Hematopoietic multipotent progenitor cell (in vitro differentiated cells): Measurements from ENCODE around the gene UCN2. TPM values are rescaled to one million over a fixed set of nuclear protein-coding genes. Genes with fewer than 3 reads are reported as not detected.
"Not testable (repeated sequence)": the region's sequence is repeated elsewhere in the genome, so short reads cannot be mapped to it uniquely, and the experiment has no call there.

Experiments
- DNase-seq, 3 donors: peaks; one replicate each; pipeline ENCODE4 v3.0.0-alpha.2; 2011 to 2015; ENCODE audit warnings: low read depth in 2 of 3, low spot score in 2 of 3
- total RNA-seq: library from RNA; depleted of rRNA; stranded (reverse); fragments of >200 nt; gene quantifications from one replicate; pipeline ENCODE4 v1.2.3, GENCODE V29; 2012

The UCN2 gene
- total RNA-seq, 1 donor: under 0.01 TPM

- DNase-seq: peak in 1 of 3 donors; percentile 58
Measured at GRCh38 chr3:48543271-48543866, 20.2 kb downstream of the UCN2 start.

- DNase-seq: no peak
Measured at GRCh38 chr3:48538451-48538850, 25.1 kb downstream of the UCN2 start.

GRCh38 chr3:48536785-48537184 lies 26.8 kb downstream of the UCN2 start:
- no peak for DNase-seq

- no peak for DNase-seq
Measured at GRCh38 chr3:48536116-48536515, 27.5 kb downstream of the UCN2 start.

- no peak for DNase-seq
Measured at GRCh38 chr3:48535578-48535977, 28.0 kb downstream of the UCN2 start.

GRCh38 chr3:48532977-48533337 lies 30.6 kb downstream of the UCN2 start:
- no peak for DNase-seq

GRCh38 chr3:48532271-48532976 lies 31.2 kb downstream of the UCN2 start:
- no peak for DNase-seq

- DNase-seq: not testable (repeated sequence)
Measured at GRCh38 chr3:48530701-48531100, 32.9 kb downstream of the UCN2 start.

GRCh38 chr3:48528754-48529153 lies 34.8 kb downstream of the UCN2 start:
- DNase-seq: no peak

GRCh38 chr3:48528048-48528447 lies 35.5 kb downstream of the UCN2 start:
- DNase-seq: no peak

GRCh38 chr3:48524970-48525369 lies 38.6 kb downstream of the UCN2 start:
- DNase-seq: no peak

- DNase-seq: no peak
Measured at GRCh38 chr3:48521635-48522034, 41.9 kb downstream of the UCN2 start.

- DNase-seq: no peak
Measured at GRCh38 chr3:48519277-48519643, 44.3 kb downstream of the UCN2 start.

- DNase-seq: peak in 1 of 3 donors; percentile 60
Measured at GRCh38 chr3:48518638-48519276, 44.8 kb downstream of the UCN2 start.

GRCh38 chr3:48518069-48518468 lies 45.5 kb downstream of the UCN2 start:
- no peak for DNase-seq

- DNase-seq: no peak
Measured at GRCh38 chr3:48516571-48516970, 47.0 kb downstream of the UCN2 start.

- DNase-seq: no peak
Measured at GRCh38 chr3:48514431-48515227, 49.0 kb downstream of the UCN2 start.
